ENCODE results near the gene TRIM28.
"Not testable (repeated sequence)": the region's sequence is repeated elsewhere in the genome, so short reads cannot be mapped to it uniquely, and the experiment has no call there.

The TRIM28 gene

GRCh38 chr19:58519355-58520256, 24.3 kb upstream of the TRIM28 start, which contains the start of gene ZBTB45:
Gene ZBTB45, minus strand, starts transcription at chr19:58519810. Its CDS starts 2,137 bp downstream, at chr19:58517673.
- DNase-seq (ENCODE audit: low spot score), result peak; percentile 89

GRCh38 chr19:58520257-58520599, 23.6 kb upstream of the TRIM28 start:
- no peak for DNase-seq (ENCODE audit: low spot score)

DNA sequence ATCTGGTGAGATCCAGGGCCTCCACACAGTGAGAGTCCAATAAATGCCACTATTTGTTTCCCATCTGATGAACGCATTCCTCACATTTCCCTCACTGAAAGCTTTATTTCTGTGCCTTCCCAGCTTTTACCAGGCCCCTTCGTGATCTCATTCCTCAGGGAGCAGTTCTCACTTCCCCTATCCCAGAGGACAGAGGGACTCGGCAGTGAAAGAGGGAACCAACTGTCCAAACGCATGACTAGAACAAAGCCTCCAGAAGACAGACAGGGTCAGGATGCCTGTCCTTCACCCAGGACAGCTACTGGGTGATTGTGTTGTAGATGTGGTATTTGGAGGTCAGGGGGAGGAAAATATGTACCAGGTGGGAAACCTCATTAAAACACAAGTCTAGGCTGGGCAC, 22.2 kb upstream of the TRIM28 start:
- DNase-seq (ENCODE audit: low spot score), result no peak

DNA sequence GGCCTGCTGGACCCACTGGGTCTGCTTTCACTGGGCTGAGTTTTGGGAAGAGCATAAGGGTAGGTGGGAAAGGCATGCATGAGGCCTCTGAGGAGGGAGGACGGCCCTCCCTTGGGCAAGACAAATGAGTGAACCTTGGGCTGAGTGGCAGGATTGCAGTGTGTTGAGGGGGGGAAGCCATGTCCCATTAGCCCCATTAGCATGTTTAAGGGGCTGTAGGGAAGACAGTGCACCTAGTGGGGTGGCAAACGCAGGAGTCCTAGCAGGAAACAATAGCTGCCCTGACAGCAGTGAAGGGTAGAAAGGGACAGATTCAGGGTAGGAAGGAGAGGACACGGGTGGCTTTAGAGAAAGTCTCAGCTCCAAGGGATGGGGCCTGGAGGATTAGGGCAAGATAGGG, 21.2 kb upstream of the TRIM28 start:
- no peak for DNase-seq (ENCODE audit: low spot score)

DNA sequence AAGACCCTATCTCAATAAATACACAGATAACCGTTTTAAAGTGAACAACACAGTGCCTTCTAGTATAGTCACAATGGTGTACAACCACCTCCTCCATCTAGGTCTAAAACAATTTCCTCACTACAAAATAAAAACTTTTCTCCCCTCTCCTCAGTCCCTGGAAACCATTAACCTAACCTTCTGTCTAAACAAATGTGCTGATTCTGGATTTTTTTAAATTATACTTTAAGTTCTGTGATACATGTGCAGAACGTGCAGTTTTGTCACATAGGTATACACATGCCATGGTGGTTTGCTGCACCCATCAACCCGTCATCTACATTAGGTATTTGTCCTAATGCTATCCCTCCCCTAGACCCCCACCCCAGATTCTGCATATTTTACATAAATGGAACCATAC, 14.5 kb upstream of the TRIM28 start:
- DNase-seq (ENCODE audit: low spot score), result no peak

GRCh38 chr19:58531034-58531840, 12.6 kb upstream of the TRIM28 start:
- no peak for DNase-seq (ENCODE audit: low spot score)

DNA sequence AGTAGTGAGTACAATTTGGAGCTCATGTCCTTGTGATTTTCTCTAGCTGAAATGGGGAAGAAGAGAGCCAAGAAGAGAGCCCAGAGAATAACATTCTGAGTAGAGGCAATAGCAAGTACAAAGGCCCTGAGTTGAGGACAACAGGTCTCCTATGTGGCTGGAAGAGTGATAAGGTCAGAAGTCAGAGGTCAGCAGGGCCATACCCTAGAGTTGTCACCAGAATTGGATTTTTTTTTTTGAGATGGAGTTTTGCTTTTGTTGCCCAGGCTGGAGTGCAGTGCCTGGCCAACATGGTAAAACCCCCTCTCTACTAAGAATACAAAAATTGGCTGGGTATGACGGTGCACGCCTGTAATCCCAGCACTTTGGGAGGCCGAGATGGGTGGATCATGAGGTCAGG, 8.0 kb upstream of the TRIM28 start:
- DNase-seq (ENCODE audit: low spot score), result no peak

GRCh38 chr19:58536852-58537798, 6.7 kb upstream of the TRIM28 start:
- no peak for DNase-seq (ENCODE audit: low spot score)

DNA sequence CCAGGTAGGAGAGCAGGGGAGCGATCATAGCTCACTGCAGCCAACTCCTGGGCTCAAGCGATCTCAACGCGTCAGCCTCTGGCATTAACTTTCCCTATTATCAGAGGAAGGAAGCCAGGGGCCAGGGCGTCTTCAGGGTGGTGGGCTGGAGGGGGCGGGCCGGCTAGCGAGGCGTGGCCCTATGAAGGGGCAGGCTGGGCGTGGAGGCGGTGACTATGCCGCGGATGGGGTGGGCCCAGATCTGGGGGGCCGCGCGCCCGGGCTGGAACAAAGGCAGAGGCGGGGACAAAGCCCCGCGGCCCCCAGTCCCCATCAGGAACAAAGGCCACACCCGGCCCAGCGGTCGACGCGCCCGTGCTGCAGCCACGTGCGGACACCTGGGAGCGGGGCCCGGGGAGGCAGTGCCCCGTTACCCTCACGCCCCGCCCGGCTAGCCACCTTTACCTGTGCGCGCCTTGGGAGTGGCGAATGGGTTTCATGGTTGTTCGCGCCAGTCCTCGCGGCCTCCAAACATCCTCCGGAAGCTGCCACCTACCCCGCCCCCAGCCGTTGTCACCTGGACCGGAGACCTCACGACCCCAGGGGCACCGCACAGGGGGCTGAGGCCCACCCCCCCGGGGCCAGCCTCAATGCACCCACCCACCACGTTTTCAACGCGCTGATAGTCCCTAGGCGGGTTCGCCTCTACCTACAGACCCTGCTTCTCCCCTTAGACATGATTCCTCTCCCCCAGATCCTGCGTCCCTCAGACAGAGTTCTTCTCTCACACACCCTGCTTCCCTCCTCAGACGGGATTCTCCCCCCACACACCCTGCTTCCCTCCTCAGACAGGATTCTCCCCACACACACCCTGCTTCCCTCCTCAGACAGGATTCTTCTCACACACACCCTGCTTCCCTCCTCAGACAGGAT, 5.4 kb upstream of the TRIM28 start:
- no peak for DNase-seq (ENCODE audit: low spot score)

DNA sequence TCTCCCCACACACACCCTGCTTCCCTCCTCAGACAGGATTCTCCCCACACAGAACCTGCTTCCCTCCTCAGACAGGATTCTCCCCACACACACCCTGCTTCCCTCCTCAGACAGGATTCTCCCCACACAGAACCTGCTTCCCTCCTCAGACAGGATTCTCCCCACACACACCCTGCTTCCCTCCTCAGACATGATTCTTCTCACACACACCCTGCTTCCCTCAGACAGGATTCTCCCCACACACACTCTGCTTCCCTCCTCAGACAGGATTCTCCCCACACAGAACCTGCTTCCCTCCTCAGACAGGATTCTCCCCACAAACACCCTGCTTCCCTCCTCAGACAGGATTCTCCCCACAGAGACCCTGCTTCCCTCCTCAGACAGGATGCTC, 4.7 kb upstream of the TRIM28 start:
- not testable (repeated sequence) for DNase-seq (ENCODE audit: low spot score)

GRCh38 chr19:58542641-58543372, 1.1 kb upstream of the TRIM28 start:
- DNase-seq (ENCODE audit: low spot score), result not testable (repeated sequence)

DNA sequence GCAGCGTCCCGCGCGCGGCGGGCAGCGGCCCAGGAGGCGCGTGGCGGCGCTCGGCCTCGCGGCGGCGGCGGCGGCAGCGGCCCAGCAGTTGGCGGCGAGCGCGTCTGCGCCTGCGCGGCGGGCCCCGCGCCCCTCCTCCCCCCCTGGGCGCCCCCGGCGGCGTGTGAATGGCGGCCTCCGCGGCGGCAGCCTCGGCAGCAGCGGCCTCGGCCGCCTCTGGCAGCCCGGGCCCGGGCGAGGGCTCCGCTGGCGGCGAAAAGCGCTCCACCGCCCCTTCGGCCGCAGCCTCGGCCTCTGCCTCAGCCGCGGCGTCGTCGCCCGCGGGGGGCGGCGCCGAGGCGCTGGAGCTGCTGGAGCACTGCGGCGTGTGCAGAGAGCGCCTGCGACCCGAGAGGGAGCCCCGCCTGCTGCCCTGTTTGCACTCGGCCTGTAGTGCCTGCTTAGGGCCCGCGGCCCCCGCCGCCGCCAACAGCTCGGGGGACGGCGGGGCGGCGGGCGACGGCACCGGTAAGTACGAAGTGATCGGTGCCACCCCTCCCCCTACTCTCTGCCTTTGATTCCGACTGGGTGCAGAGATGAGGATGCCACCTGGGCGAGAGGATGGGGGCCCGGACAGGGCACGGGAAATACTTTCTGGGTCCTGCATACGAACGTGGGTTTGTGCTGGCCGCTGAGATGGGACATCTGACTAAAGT, 874 bp downstream of the TRIM28 start:
- DNase-seq (ENCODE audit: low spot score), result peak; percentile 96

GRCh38 chr19:58545286-58546018, 1.6 kb downstream of the TRIM28 start:
- no peak for DNase-seq (ENCODE audit: low spot score)

DNA sequence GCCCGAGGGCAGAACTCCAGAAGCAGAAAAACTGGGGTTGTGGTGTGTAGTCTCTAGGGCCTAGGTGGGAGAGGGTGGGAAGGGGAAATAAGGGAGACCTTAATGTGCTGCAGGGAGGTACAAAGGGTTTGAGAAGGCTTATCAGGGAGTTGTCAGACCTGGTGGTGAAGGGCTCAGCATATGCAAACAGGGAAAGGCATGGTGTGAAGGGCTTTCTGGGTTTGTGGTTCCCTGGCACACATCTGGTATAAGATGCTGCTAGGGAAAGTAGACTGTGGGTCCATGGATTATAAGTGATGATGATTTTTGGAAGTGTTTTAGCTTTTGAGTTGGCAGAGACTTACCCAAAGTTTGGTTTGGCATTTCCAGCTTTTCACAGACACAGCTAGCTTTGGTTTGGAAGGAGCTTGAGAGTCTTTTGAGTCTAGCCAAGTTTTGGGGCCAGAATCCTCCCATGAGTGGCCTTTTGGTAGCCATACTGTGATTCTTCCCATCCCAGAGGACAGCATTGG, 2.2 kb downstream of the TRIM28 start:
- DNase-seq (ENCODE audit: low spot score), result no peak

DNA sequence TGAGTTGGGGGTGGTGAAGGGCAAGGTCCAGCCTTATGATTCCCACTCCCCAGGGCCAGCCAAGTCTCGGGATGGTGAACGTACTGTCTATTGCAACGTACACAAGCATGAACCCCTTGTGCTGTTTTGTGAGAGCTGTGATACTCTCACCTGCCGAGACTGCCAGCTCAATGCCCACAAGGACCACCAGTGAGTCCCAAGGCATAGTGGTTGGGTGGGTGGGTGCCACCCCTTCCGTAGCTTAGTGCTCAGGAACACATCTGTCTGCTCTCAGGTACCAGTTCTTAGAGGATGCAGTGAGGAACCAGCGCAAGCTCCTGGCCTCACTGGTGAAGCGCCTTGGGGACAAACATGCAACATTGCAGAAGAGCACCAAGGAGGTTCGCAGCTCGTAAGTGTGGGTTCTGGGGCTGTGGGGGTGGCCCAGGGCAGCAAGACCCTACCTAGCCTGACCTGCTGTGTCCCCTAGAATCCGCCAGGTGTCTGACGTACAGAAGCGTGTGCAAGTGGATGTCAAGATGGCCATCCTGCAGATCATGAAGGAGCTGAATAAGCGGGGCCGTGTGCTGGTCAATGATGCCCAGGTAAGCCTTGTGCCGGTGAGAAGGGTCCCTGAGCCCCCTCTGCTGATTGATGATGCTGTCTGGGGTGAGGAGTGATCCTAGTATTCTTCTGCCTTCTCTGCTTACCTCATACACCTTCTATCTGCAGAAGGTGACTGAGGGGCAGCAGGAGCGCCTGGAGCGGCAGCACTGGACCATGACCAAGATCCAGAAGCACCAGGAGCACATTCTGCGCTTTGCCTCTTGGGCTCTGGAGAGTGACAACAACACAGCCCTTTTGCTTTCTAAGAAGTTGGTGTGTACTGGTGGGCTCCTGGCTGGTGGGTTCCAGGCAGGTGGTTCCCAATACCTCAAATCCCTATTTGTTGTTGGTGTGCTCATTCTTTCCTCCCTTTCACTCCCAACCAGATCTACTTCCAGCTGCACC, 3.8 kb downstream of the TRIM28 start:
- no peak for DNase-seq (ENCODE audit: low spot score)

DNA sequence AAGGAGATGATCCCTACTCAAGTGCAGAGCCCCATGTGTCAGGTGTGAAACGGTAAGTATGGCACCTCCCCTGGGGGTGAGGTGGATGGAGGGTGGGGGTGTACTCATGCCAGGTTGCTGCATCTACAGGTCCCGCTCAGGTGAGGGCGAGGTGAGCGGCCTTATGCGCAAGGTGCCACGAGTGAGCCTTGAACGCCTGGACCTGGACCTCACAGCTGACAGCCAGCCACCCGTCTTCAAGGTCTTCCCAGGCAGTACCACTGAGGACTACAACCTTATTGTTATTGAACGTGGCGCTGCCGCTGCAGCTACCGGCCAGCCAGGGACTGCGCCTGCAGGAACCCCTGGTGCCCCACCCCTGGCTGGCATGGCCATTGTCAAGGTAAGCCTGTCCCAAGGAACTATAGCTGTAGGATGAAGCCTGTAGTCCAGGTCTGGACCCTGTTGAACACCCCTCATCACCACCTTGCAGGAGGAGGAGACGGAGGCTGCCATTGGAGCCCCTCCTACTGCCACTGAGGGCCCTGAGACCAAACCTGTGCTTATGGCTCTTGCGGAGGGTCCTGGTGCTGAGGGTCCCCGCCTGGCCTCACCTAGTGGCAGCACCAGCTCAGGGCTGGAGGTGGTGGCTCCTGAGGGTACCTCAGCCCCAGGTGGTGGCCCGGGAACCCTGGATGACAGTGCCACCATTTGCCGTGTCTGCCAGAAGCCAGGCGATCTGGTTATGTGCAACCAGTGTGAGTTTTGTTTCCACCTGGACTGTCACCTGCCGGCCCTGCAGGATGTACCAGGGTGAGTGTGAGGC, 5.2 kb downstream of the TRIM28 start:
- no peak for DNase-seq (ENCODE audit: low spot score)
